Measurements from ENCODE around the gene KLRC3. TPM values are rescaled to one million over a fixed set of nuclear protein-coding genes. Genes with fewer than 3 reads are reported as not detected.
"Not testable (repeated sequence)": the region's sequence is repeated elsewhere in the genome, so short reads cannot be mapped to it uniquely, and the experiment has no call there.

The KLRC3 gene
- total RNA-seq, 2 experiments from 2014 or later: 2.0 to 2.8 TPM

DNA sequence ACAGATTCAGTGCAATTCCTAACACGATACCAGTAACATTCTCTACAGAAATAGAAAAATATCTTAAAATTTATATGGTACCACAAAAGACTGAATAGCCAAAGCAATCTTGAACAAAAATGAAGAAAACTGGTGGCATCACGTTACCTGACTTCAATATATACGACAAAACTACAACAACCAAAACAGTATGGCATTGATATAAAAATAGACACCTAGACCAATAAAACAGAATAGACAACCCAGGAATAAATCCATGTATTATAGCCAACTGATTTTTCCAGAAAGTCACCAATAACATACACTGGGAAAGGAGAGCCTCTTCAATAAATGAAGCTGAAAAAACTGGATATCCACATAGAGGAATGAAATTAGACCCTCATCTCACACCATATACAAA, 36.2 kb downstream of the KLRC3 start:
- ChIA-PET POLR2A (interaction anchor here (1.1 to 6.3 kb wide), 4 partner anchors 170 to 624 kb away, joined by 3 to 139 read pairs (median 38); partner anchors contain the start of genes CD69 and GABARAPL1), CTCF (interaction anchor here (0.6 to 2.7 kb wide), 2 partner anchors 18 to 60 kb away, joined by 3 to 13 read pairs; no protein-coding TSS in a partner anchor)
- DNase-seq (no peak), ATAC-seq (no peak)
- intact Hi-C loops (cut with micrococcal nuclease): loop anchor here (10.0 kb wide), 1 partner anchor 709 kb away; no protein-coding TSS in a partner anchor
- Mint-ChIP-seq H3K4me3 (peak overlapping the region; percentile 90), H3K4me1 (ENCODE audit: low read depth) (peaks cover 49% of the 10 kb centered on the region), H3K36me3 (ENCODE audit: low read depth) (peaks cover 90% of the 10 kb centered on the region), H3K27me3 (no peaks in the 10 kb centered on the region), H3K9me3 (peaks cover 6% of the 10 kb centered on the region), H3K27ac (peak overlapping the region; percentile 92)
- TF ChIP-seq CTCF (IDR thresholded peaks at IDR 0.05): no peak

- Mint-ChIP-seq H3K4me1 (ENCODE audit: low read depth) (peaks cover 63% of the 10 kb centered on the region), H3K27ac (peak overlapping the region; percentile 92), H3K27me3 (no peaks in the 10 kb centered on the region), H3K4me3 (peak overlapping the region; percentile 90), H3K9me3 (peaks cover 6% of the 10 kb centered on the region), H3K36me3 (ENCODE audit: low read depth) (peaks cover 87% of the 10 kb centered on the region)
- TF ChIP-seq CTCF (IDR thresholded peaks at IDR 0.05): no peak
- ATAC-seq (peak; percentile 13), DNase-seq (no peak)
- ChIA-PET CTCF (interaction anchor here (1.1 to 1.9 kb wide), 2 partner anchors 16 to 179 kb away, joined by 4 to 5 read pairs; no protein-coding TSS in a partner anchor), POLR2A (interaction anchor here (0.9 to 1.9 kb wide), 6 partner anchors 13 to 625 kb away, joined by 3 to 10 read pairs (median 3); no protein-coding TSS in a partner anchor)
- intact Hi-C loops (cut with micrococcal nuclease): loop anchor here (10.0 kb wide), 1 partner anchor 707 kb away; no protein-coding TSS in a partner anchor
Observed at GRCh38 chr12:10381928-10382628, 38.3 kb downstream of the KLRC3 start.

GRCh38 chr12:10378737-10379136, 41.7 kb downstream of the KLRC3 start:
- peak overlapping the region; percentile 80 for H3K27ac Mint-ChIP-seq
- POLR2A ChIA-PET; CTCF ChIA-PET; H3K27me3 Mint-ChIP-seq; H3K9me3 Mint-ChIP-seq; intact Hi-C loops (cut with micrococcal nuclease): not testable (repeated sequence)
- ATAC-seq: peak; percentile 69
- H3K36me3 Mint-ChIP-seq (ENCODE audit: low read depth): peaks cover 80% of the 10 kb centered on the region
- H3K4me1 Mint-ChIP-seq (ENCODE audit: low read depth): peaks cover 65% of the 10 kb centered on the region
- peak; percentile 79 for DNase-seq
- peak overlapping the region; percentile 27 for H3K4me3 Mint-ChIP-seq

GRCh38 chr12:10374624-10375018, 45.8 kb downstream of the KLRC3 start:
- peaks cover 83% of the 10 kb centered on the region for H3K36me3 Mint-ChIP-seq (ENCODE audit: low read depth)
- peaks cover 79% of the 10 kb centered on the region for H3K4me1 Mint-ChIP-seq (ENCODE audit: low read depth)
- intact Hi-C loops (cut with micrococcal nuclease): no loop called here
- TF ChIP-seq CTCF (IDR thresholded peaks at IDR 0.05): no peak
- H3K27ac Mint-ChIP-seq: peak overlapping the region; percentile 92
- CTCF ChIA-PET: interaction anchor here (1.5 to 1.7 kb wide), 2 partner anchors 8 to 139 kb away, joined by 6 to 7 read pairs; no protein-coding TSS in a partner anchor
- H3K27me3 Mint-ChIP-seq: no peaks in the 10 kb centered on the region
- H3K9me3 Mint-ChIP-seq: peaks cover 2% of the 10 kb centered on the region
- POLR2A ChIA-PET: interaction anchor here (0.8 to 1.6 kb wide), 4 partner anchors 9 to 31 kb away, joined by 4 to 6 read pairs (median 4); no protein-coding TSS in a partner anchor
- DNase-seq (no peak), ATAC-seq (no peak)
- peak overlapping the region; percentile 60 for H3K4me3 Mint-ChIP-seq

GRCh38 chr12:10372559-10372958, 47.8 kb downstream of the KLRC3 start:
- no peak for TF ChIP-seq CTCF (IDR thresholded peaks at IDR 0.05)
- intact Hi-C loops (cut with micrococcal nuclease): no loop called here
- DNase-seq (peak; percentile 40), ATAC-seq (peak; percentile 53)
- ChIA-PET POLR2A (no interaction called here), CTCF (no interaction called here)
- peaks cover 2% of the 10 kb centered on the region for H3K9me3 Mint-ChIP-seq
- no peaks in the 10 kb centered on the region for H3K27me3 Mint-ChIP-seq
- H3K4me3 Mint-ChIP-seq: peak overlapping the region; percentile 3
- peaks cover 84% of the 10 kb centered on the region for H3K36me3 Mint-ChIP-seq (ENCODE audit: low read depth)
- H3K4me1 Mint-ChIP-seq (ENCODE audit: low read depth): peaks cover 82% of the 10 kb centered on the region
- H3K27ac Mint-ChIP-seq: peak overlapping the region; percentile 96

- ATAC-seq; DNase-seq; POLR2A ChIA-PET; H3K9me3 Mint-ChIP-seq; H3K27me3 Mint-ChIP-seq; intact Hi-C loops (cut with micrococcal nuclease): not testable (repeated sequence)
- Mint-ChIP-seq H3K27ac (peak overlapping the region; percentile 96), H3K4me1 (ENCODE audit: low read depth) (peaks cover 82% of the 10 kb centered on the region), H3K4me3 (peak overlapping the region; percentile 30), H3K36me3 (ENCODE audit: low read depth) (peaks cover 84% of the 10 kb centered on the region)
- CTCF ChIA-PET: interaction anchor here (1.4 kb wide), 2 partner anchors 39 to 41 kb away, joined by 3 read pairs; no protein-coding TSS in a partner anchor
Observed at GRCh38 chr12:10371893-10372535, 48.4 kb downstream of the KLRC3 start.

All from activated CD8-positive, alpha-beta T cell treated with anti-CD3 and anti-CD28 coated beads for 36 hours (primary cell).